Hematopoietic multipotent progenitor cell treated with erythropoietin and hydrocortisone succinate and interleukin-3 and kit ligand, for 6 days (in vitro differentiated cells): ENCODE results near the gene HUNK.
"Not testable (repeated sequence)": the region's sequence is repeated elsewhere in the genome, so short reads cannot be mapped to it uniquely, and the experiment has no call there.

Source experiments
- DNase-seq: peaks from one replicate; pipeline ENCODE4 v3.0.0-alpha.2; 2015

HUNK gene

GRCh38 chr21:32008714-32009113, 135.9 kb downstream of the HUNK start:
- DNase-seq: no peak

DNA sequence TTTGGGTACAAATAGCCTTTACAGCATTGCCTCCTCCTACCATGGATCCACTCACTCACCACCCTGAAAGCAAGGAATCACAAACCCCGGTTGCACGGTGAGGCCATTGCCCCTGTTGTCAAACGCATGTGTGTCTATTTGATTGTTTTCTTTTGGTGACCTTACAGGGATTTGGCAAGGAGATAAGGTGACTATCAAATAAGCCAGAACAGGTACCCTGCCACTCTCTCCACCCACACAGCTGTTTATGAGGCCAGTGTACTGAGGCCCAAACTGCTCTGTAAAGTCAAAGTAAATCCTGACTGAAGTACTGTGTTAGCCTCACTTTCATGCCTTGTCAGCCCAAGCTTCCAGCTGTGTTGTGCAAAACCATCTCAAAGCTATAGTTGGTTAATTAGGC, 136.4 kb downstream of the HUNK start:
- DNase-seq: no peak

- DNase-seq: no peak
Measured at GRCh38 chr21:32015461-32016139, 142.8 kb downstream of the HUNK start.

- DNase-seq: no peak
Measured at GRCh38 chr21:32018381-32018780, 145.6 kb downstream of the HUNK start.

GRCh38 chr21:32020564-32020963, 147.7 kb downstream of the HUNK start:
- DNase-seq: no peak

DNA sequence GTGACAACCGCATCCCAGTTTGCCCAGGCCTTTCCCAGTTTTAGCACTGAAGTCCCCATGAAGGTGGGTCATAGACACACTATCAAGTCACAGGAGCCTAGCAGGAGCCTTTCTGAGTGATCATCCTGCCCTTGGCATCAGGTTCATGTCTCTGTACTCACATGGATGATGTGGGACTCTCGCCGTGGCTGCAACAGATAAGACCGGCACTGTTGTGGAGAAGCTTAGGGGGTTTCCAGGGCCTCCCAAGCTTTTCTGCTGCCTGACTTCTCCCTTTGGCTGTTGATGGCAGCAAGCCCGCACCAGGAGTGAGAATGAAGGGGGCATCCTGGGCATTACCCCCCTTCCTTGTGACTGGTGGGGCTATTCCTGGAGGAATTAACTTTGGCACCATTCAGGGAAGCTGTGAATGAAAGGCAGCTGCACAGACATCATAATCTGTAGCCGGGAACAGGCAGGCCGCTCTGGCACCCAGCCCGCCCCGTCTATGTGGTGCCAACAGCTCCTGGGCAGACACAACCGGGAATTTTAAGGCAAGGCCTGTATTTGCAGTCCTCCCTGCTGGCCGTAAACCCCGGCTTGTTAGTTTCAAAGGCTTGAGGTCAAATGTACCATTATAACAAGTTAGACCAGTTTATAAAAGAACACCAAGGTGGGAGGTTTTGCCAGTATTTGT, 148.6 kb downstream of the HUNK start:
- DNase-seq: no peak

DNA sequence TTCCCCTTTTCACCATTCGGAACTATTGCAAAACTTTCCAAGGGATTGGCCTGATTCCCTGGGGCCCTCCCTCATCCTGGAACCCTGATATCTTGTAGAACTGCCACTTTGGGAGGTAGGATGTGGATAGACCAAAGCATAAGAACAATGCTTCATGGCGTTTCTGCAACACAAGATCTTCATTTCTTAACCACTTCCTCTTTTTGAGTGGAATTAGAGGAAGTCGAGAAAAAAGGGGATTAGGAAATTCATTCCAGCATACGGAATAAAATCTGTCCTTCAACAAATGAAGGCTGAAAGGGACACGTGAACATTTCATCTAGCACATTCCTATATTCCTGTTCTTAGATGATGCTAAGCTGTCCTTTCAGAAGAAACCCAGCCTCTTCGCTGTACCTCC, 149.3 kb downstream of the HUNK start:
- peak; percentile 27 for DNase-seq

- no peak for DNase-seq
Measured at GRCh38 chr21:32030146-32030652, 157.4 kb downstream of the HUNK start.

DNA sequence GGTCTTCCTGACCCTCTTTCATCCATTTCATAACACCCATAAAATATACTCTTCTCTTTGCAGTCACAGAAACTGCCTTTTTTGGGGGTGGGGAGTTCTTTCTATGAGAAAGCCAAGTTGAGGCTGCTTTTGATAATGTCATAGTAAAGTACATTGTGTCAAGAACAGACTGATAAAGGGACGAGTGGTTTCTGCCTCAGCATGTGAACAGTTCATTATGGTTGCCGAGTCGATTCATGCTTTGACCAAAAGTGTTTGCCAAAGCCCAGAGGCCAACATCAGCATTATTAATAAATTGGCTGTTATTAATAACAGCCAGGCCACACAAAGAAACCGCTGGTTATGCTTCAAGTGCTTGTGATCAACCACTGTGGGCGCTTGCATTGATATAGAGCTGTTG, 162.0 kb downstream of the HUNK start:
- no peak for DNase-seq

- no peak for DNase-seq
Measured at GRCh38 chr21:32035617-32036016, 162.8 kb downstream of the HUNK start.

- no peak for DNase-seq
Measured at GRCh38 chr21:32036756-32037155, 163.9 kb downstream of the HUNK start.

DNA sequence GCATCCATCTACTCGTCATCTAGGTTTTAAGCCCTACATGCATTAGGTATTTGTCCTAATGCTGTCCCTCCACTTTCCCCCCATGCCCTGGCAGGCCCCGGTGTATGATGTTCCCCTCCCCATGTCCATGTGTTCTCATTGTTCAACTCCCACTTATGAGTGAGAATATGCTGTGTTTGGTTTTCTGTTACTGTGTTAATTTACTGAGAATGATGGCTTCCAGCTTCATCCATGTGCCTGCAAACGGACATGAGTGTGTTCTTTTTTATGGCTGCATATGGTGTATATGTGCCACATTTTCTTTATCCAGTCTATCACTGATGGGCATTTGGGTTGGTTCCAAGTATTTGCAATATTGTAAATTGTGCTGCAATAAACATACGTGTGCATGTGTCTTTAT, 165.9 kb downstream of the HUNK start:
- DNase-seq: not testable (repeated sequence)

GRCh38 chr21:32043458-32043857, 170.6 kb downstream of the HUNK start:
- no peak for DNase-seq

- no peak for DNase-seq
Measured at GRCh38 chr21:32044205-32045180, 171.7 kb downstream of the HUNK start.

- DNase-seq: no peak
Measured at GRCh38 chr21:32046191-32046590, 173.4 kb downstream of the HUNK start.

GRCh38 chr21:32048353-32048752, 175.5 kb downstream of the HUNK start:
- no peak for DNase-seq
